Measurements from ENCODE around the gene SOCS3.

DNA sequence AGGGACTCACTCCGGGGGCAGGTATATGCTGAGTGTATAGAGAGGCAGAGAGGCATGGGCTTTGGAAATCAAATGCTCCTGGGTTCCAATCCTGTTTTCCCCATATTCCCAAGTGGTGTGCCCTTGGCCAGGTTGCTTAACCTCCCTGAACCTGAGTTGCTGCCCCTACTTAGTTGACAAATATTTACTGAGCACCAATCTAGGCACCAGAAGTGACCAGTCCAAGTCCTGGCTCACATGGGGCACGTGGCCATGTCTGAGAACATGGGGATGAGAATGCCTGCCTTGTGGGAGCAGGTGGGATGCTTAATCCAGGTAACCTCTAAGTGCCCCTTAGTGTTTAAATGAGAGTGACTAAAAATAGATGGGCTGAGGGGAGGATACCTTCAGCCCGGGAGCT is 4.2 kb downstream of the SOCS3 start:
- TF ChIP-seq, protein P1, sequence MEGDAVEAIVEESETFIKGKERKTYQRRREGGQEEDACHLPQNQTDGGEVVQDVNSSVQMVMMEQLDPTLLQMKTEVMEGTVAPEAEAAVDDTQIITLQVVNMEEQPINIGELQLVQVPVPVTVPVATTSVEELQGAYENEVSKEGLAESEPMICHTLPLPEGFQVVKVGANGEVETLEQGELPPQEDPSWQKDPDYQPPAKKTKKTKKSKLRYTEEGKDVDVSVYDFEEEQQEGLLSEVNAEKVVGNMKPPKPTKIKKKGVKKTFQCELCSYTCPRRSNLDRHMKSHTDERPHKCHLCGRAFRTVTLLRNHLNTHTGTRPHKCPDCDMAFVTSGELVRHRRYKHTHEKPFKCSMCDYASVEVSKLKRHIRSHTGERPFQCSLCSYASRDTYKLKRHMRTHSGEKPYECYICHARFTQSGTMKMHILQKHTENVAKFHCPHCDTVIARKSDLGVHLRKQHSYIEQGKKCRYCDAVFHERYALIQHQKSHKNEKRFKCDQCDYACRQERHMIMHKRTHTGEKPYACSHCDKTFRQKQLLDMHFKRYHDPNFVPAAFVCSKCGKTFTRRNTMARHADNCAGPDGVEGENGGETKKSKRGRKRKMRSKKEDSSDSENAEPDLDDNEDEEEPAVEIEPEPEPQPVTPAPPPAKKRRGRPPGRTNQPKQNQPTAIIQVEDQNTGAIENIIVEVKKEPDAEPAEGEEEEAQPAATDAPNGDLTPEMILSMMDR (conservative IDR thresholded peaks at IDR 0.05; ENCODE audit: low read length), result no peak
- no peak for TF ChIP-seq EZH2phosphoT487 (IDR thresholded peaks at IDR 0.05; ENCODE audit: borderline replicate concordance, low read depth, low read length)

All from OCI-LY7 (cell line).